ENCODE data around the gene STMN3.

GRCh38 chr20:63681609-63682142, 28.5 kb upstream of the STMN3 start:
- TF ChIP-seq SIN3A (IDR thresholded peaks at IDR 0.05; ENCODE audit: low read depth) (no peak), POLR2AphosphoS5 (IDR thresholded peaks at IDR 0.05; ENCODE audit: low read depth, low read length) (no peak; the same call in 1 of the 2 replicates), EZH2phosphoT487 (IDR thresholded peaks at IDR 0.05; ENCODE audit: borderline replicate concordance) (no peak), POLR2A (IDR thresholded peaks at IDR 0.05; ENCODE audit: borderline replicate concordance, extremely low read depth, insufficient read depth, insufficient read length) (no peak), EZH2 (IDR thresholded peaks at IDR 0.05) (no peak), SRF (IDR thresholded peaks at IDR 0.05; ENCODE audit: low read depth) (no peak), RAD21 (IDR thresholded peaks at IDR 0.05; ENCODE audit: low read depth) (no peak)
- TF ChIP-seq, protein P1, sequence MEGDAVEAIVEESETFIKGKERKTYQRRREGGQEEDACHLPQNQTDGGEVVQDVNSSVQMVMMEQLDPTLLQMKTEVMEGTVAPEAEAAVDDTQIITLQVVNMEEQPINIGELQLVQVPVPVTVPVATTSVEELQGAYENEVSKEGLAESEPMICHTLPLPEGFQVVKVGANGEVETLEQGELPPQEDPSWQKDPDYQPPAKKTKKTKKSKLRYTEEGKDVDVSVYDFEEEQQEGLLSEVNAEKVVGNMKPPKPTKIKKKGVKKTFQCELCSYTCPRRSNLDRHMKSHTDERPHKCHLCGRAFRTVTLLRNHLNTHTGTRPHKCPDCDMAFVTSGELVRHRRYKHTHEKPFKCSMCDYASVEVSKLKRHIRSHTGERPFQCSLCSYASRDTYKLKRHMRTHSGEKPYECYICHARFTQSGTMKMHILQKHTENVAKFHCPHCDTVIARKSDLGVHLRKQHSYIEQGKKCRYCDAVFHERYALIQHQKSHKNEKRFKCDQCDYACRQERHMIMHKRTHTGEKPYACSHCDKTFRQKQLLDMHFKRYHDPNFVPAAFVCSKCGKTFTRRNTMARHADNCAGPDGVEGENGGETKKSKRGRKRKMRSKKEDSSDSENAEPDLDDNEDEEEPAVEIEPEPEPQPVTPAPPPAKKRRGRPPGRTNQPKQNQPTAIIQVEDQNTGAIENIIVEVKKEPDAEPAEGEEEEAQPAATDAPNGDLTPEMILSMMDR (IDR thresholded peaks at IDR 0.05 in 2 of 3, conservative IDR thresholded peaks at IDR 0.05 in 1 of 3; ENCODE audit: borderline replicate concordance in 1 of 3, insufficient read depth in 1 of 3, low read depth in 2 of 3, low read length in 2 of 3): no peak
